HG03571 (cell line): ENCODE data around the gene TRIM2.

ENCODE experiments used
- ATAC-seq: cut with Tn5 transposase; IDR thresholded peaks from one replicate; pipeline ENCODE4 v1.9.1; 2021; ENCODE audit not compliant: unreplicated experiment

Gene TRIM2

GRCh38 chr4:153271820-153272219 lies 67.6 kb downstream of the TRIM2 start:
- ATAC-seq = no peak

- ATAC-seq = no peak
Observed at GRCh38 chr4:153273751-153274150, 69.5 kb downstream of the TRIM2 start.

- no peak for ATAC-seq
Observed at GRCh38 chr4:153274967-153275366, 70.7 kb downstream of the TRIM2 start.

- no peak for ATAC-seq
Observed at GRCh38 chr4:153275380-153276276, 71.4 kb downstream of the TRIM2 start.

- ATAC-seq = no peak
Observed at GRCh38 chr4:153276971-153277370, 72.7 kb downstream of the TRIM2 start.

GRCh38 chr4:153281476-153281875 lies 77.2 kb downstream of the TRIM2 start:
- ATAC-seq = no peak

GRCh38 chr4:153282023-153282422 lies 77.8 kb downstream of the TRIM2 start:
- no peak for ATAC-seq

GRCh38 chr4:153283260-153283659 lies 79.0 kb downstream of the TRIM2 start:
- no peak for ATAC-seq

- ATAC-seq = no peak
Observed at GRCh38 chr4:153290134-153290533, 85.9 kb downstream of the TRIM2 start.

- no peak for ATAC-seq
Observed at GRCh38 chr4:153291562-153291961, 87.3 kb downstream of the TRIM2 start.

- ATAC-seq = no peak
Observed at GRCh38 chr4:153292897-153293741, 88.9 kb downstream of the TRIM2 start.

GRCh38 chr4:153293742-153294057 lies 89.5 kb downstream of the TRIM2 start:
- no peak for ATAC-seq

GRCh38 chr4:153294631-153295030 lies 90.4 kb downstream of the TRIM2 start:
- ATAC-seq = no peak

GRCh38 chr4:153295131-153295755 lies 91.0 kb downstream of the TRIM2 start:
- ATAC-seq = no peak

- no peak for ATAC-seq
Observed at GRCh38 chr4:153296040-153296823, 92.0 kb downstream of the TRIM2 start.

- no peak for ATAC-seq
Observed at GRCh38 chr4:153297116-153297515, 92.9 kb downstream of the TRIM2 start.

GRCh38 chr4:153310793-153311192 lies 106.5 kb downstream of the TRIM2 start:
- ATAC-seq = no peak

- ATAC-seq = no peak
Observed at GRCh38 chr4:153314915-153315314, 110.7 kb downstream of the TRIM2 start.

- no peak for ATAC-seq
Observed at GRCh38 chr4:153318696-153319320, 114.6 kb downstream of the TRIM2 start.

GRCh38 chr4:153322791-153323190 lies 118.5 kb downstream of the TRIM2 start:
- no peak for ATAC-seq
